ENCODE measurements around the gene PEX16. TPM values are rescaled to one million over a fixed set of nuclear protein-coding genes. Genes with fewer than 3 reads are reported as not detected.

PEX16 gene
- total RNA-seq, 1 experiment from 2014 or later, result 38.1 TPM

GRCh38 chr11:45930951-45931570, 13.4 kb upstream of the PEX16 start:
- DNase-seq (ENCODE audit: low read depth), result no peak

GRCh38 chr11:45930031-45930794, 12.5 kb upstream of the PEX16 start:
- no peak for DNase-seq (ENCODE audit: low read depth)

- DNase-seq (ENCODE audit: low read depth), result no peak
These were observed 11.9 kb upstream of the PEX16 start for GRCh38 chr11:45929486-45930030.

GRCh38 chr11:45928535-45929215, 11.0 kb upstream of the PEX16 start:
- no peak for DNase-seq (ENCODE audit: low read depth)

- DNase-seq (ENCODE audit: low read depth), result no peak
These were observed 10.2 kb upstream of the PEX16 start for GRCh38 chr11:45927684-45928413.

GRCh38 chr11:45927332-45927683, 9.6 kb upstream of the PEX16 start:
- DNase-seq (ENCODE audit: low read depth), result no peak

- no peak for DNase-seq (ENCODE audit: low read depth)
These were observed 9.1 kb upstream of the PEX16 start for GRCh38 chr11:45926536-45927331.

GRCh38 chr11:45926001-45926401, 8.3 kb upstream of the PEX16 start:
- no peak for DNase-seq (ENCODE audit: low read depth)

GRCh38 chr11:45925550-45925949, 7.9 kb upstream of the PEX16 start:
- no peak for DNase-seq (ENCODE audit: low read depth)

- DNase-seq (ENCODE audit: low read depth), result no peak
These were observed 7.2 kb upstream of the PEX16 start for GRCh38 chr11:45924927-45925326.

- no peak for DNase-seq (ENCODE audit: low read depth)
These were observed 6.6 kb upstream of the PEX16 start for GRCh38 chr11:45924036-45924915.

- DNase-seq (ENCODE audit: low read depth), result no peak
These were observed 4.9 kb upstream of the PEX16 start, which contains the start of gene LARGE2 for GRCh38 chr11:45922425-45923082. TSS of gene LARGE2 (plus strand) at chr11:45922656. CDS start at chr11:45922883, 227 bp downstream.

GRCh38 chr11:45921561-45922424, 4.1 kb upstream of the PEX16 start:
- no peak for DNase-seq (ENCODE audit: low read depth)

- DNase-seq (ENCODE audit: low read depth), result no peak
These were observed 3.1 kb upstream of the PEX16 start for GRCh38 chr11:45920531-45921477.

GRCh38 chr11:45919806-45920530, 2.3 kb upstream of the PEX16 start:
- DNase-seq (ENCODE audit: low read depth), result no peak

GRCh38 chr11:45918962-45919675, 1.4 kb upstream of the PEX16 start:
- no peak for DNase-seq (ENCODE audit: low read depth)

All from M059J (cell line).